ENCODE measurements around the gene SORCS1.

- no peak for TF ChIP-seq CTCF (IDR thresholded peaks at IDR 0.05)
- TF ChIP-seq EP300 (IDR thresholded peaks at IDR 0.05): no peak
- no peak for TF ChIP-seq POLR2A (IDR thresholded peaks at IDR 0.05; ENCODE audit: low read depth)
- TF ChIP-seq POLR2AphosphoS5 (IDR thresholded peaks at IDR 0.05): no peak
Observed at GRCh38 chr10:106757521-106757920, 407.0 kb downstream of the SORCS1 start.

All from esophagus muscularis mucosa (tissue), 4 donors.